ENCODE results near the gene FCAR. TPM values are rescaled to one million over a fixed set of nuclear protein-coding genes. Genes with fewer than 3 reads are reported as not detected.
"Not testable (repeated sequence)": the region's sequence is repeated elsewhere in the genome, so short reads cannot be mapped to it uniquely, and the experiment has no call there.

The FCAR gene
- total and polyA plus RNA-seq, 2 donors = 0.32 to 0.71 TPM

- Histone ChIP-seq H3K27me3 (ENCODE audit: control insufficient read depth in 2 of 2, insufficient read depth in 1 of 2, low read length in 1 of 2) (peaks cover 0 to 13% of the 10 kb centered on the region in 2 donors), H3K36me3 (ENCODE audit: control insufficient read depth in 2 of 2, insufficient read depth in 2 of 2, low read length in 1 of 2) (no peaks in the 10 kb centered on the region), H3K27ac (ENCODE audit: low read depth in 1 of 2, low read length in 1 of 2) (no peak overlapping the region), H3K4me1 (ENCODE audit: control insufficient read depth in 2 of 2, insufficient read depth in 2 of 2, low read length in 2 of 2) (no peaks in the 10 kb centered on the region), H3K4me3 (ENCODE audit: low read length in 2 of 2) (no peak overlapping the region), H3K9me3 (ENCODE audit: control insufficient read depth in 2 of 2, insufficient read depth in 1 of 2, low read length in 1 of 2) (no peaks in the 10 kb centered on the region)
- DNase-seq (ENCODE audit: low read depth in 6 of 9, low spot score in 9 of 9) = no peak
- WGBS = 47% methylated on average over 7 of the region's 7 CpGs
Measured at GRCh38 chr19:54882758-54883157, 8.7 kb downstream of the FCAR start.

GRCh38 chr19:54883228-54883627, 9.2 kb downstream of the FCAR start:
- Histone ChIP-seq H3K27ac (ENCODE audit: low read depth in 1 of 2, low read length in 1 of 2) (no peak overlapping the region), H3K36me3 (ENCODE audit: control insufficient read depth in 2 of 2, insufficient read depth in 2 of 2, low read length in 1 of 2) (no peaks in the 10 kb centered on the region), H3K4me1 (ENCODE audit: control insufficient read depth in 2 of 2, insufficient read depth in 2 of 2, low read length in 2 of 2) (no peaks in the 10 kb centered on the region), H3K9me3 (ENCODE audit: control insufficient read depth in 2 of 2, insufficient read depth in 1 of 2, low read length in 1 of 2) (no peaks in the 10 kb centered on the region), H3K27me3 (ENCODE audit: control insufficient read depth in 2 of 2, insufficient read depth in 1 of 2, low read length in 1 of 2) (peaks cover 0 to 13% of the 10 kb centered on the region in 2 donors), H3K4me3 (ENCODE audit: low read length in 2 of 2) (no peak overlapping the region)
- 81% methylated on average over 9 of the region's 9 CpGs for WGBS
- no peak for DNase-seq (ENCODE audit: low read depth in 6 of 9, low spot score in 9 of 9)

- Histone ChIP-seq H3K27me3 (ENCODE audit: control insufficient read depth in 2 of 2, insufficient read depth in 1 of 2, low read length in 1 of 2) (no peaks in the 10 kb centered on the region), H3K4me1 (ENCODE audit: control insufficient read depth in 2 of 2, insufficient read depth in 2 of 2, low read length in 2 of 2) (no peaks in the 10 kb centered on the region), H3K4me3 (ENCODE audit: low read length in 2 of 2) (no peak overlapping the region), H3K27ac (ENCODE audit: low read depth in 1 of 2, low read length in 1 of 2) (no peak overlapping the region), H3K9me3 (ENCODE audit: control insufficient read depth in 2 of 2, insufficient read depth in 1 of 2, low read length in 1 of 2) (no peaks in the 10 kb centered on the region), H3K36me3 (ENCODE audit: control insufficient read depth in 2 of 2, insufficient read depth in 2 of 2, low read length in 1 of 2) (no peaks in the 10 kb centered on the region)
- 93% methylated on average over 10 of the region's 10 CpGs for WGBS
- no peak for DNase-seq (ENCODE audit: low read depth in 6 of 9, low spot score in 9 of 9)
Measured at GRCh38 chr19:54888239-54888638, 14.2 kb downstream of the FCAR start.

GRCh38 chr19:54889566-54889965, 15.5 kb downstream of the FCAR start:
- no peaks in the 10 kb centered on the region for H3K36me3 ChIP-seq (ENCODE audit: control insufficient read depth in 2 of 2, insufficient read depth in 2 of 2, low read length in 1 of 2)
- 94% methylated on average over 11 of the region's 11 CpGs for WGBS
- H3K9me3 ChIP-seq (ENCODE audit: control insufficient read depth in 2 of 2, insufficient read depth in 1 of 2, low read length in 1 of 2) = no peaks in the 10 kb centered on the region
- DNase-seq (ENCODE audit: low read depth in 6 of 9, low spot score in 9 of 9) = no peak
- H3K27me3 ChIP-seq (ENCODE audit: control insufficient read depth in 2 of 2, insufficient read depth in 1 of 2, low read length in 1 of 2) = no peaks in the 10 kb centered on the region
- no peak overlapping the region for H3K4me3 ChIP-seq (ENCODE audit: low read length in 2 of 2)
- no peaks in the 10 kb centered on the region for H3K4me1 ChIP-seq (ENCODE audit: control insufficient read depth in 2 of 2, insufficient read depth in 2 of 2, low read length in 2 of 2)
- no peak overlapping the region for H3K27ac ChIP-seq (ENCODE audit: low read depth in 1 of 2, low read length in 1 of 2)

GRCh38 chr19:54893406-54893805, 19.4 kb downstream of the FCAR start:
- Histone ChIP-seq H3K9me3 (ENCODE audit: control insufficient read depth in 2 of 2, insufficient read depth in 1 of 2, low read length in 1 of 2) (no peaks in the 10 kb centered on the region), H3K4me1 (ENCODE audit: control insufficient read depth in 2 of 2, insufficient read depth in 2 of 2, low read length in 2 of 2) (no peaks in the 10 kb centered on the region), H3K27ac (ENCODE audit: low read depth in 1 of 2, low read length in 1 of 2) (no peak overlapping the region), H3K27me3 (ENCODE audit: control insufficient read depth in 2 of 2, insufficient read depth in 1 of 2, low read length in 1 of 2) (no peaks in the 10 kb centered on the region), H3K4me3 (ENCODE audit: low read length in 2 of 2) (no peak overlapping the region), H3K36me3 (ENCODE audit: control insufficient read depth in 2 of 2, insufficient read depth in 2 of 2, low read length in 1 of 2) (no peaks in the 10 kb centered on the region)
- DNase-seq (ENCODE audit: low read depth in 6 of 9, low spot score in 9 of 9) = no peak
- 87% methylated on average over 7 of the region's 7 CpGs for WGBS

GRCh38 chr19:54894106-54894505, 20.1 kb downstream of the FCAR start:
- DNase-seq (ENCODE audit: low read depth in 6 of 9, low spot score in 9 of 9); H3K27me3 ChIP-seq (ENCODE audit: control insufficient read depth in 2 of 2, insufficient read depth in 1 of 2, low read length in 1 of 2): not testable (repeated sequence)

GRCh38 chr19:54896036-54896435, 22.0 kb downstream of the FCAR start:
- 97% methylated on average over 2 of the region's 2 CpGs for WGBS
- Histone ChIP-seq H3K4me3 (ENCODE audit: low read length in 2 of 2) (no peak overlapping the region), H3K9me3 (ENCODE audit: control insufficient read depth in 2 of 2, insufficient read depth in 1 of 2, low read length in 1 of 2) (no peaks in the 10 kb centered on the region), H3K36me3 (ENCODE audit: control insufficient read depth in 2 of 2, insufficient read depth in 2 of 2, low read length in 1 of 2) (no peaks in the 10 kb centered on the region), H3K27me3 (ENCODE audit: control insufficient read depth in 2 of 2, insufficient read depth in 1 of 2, low read length in 1 of 2) (no peaks in the 10 kb centered on the region), H3K4me1 (ENCODE audit: control insufficient read depth in 2 of 2, insufficient read depth in 2 of 2, low read length in 2 of 2) (no peaks in the 10 kb centered on the region), H3K27ac (ENCODE audit: low read depth in 1 of 2, low read length in 1 of 2) (no peak overlapping the region)
- no peak for DNase-seq (ENCODE audit: low read depth in 6 of 9, low spot score in 9 of 9)

More at GRCh38 chr19:54894106-54894505, 20.1 kb downstream of the FCAR start:
- not testable (repeated sequence) for H3K4me1 ChIP-seq (ENCODE audit: control insufficient read depth in 2 of 2, insufficient read depth in 2 of 2, low read length in 2 of 2); H3K27ac ChIP-seq (ENCODE audit: low read depth in 1 of 2, low read length in 1 of 2); H3K9me3 ChIP-seq (ENCODE audit: control insufficient read depth in 2 of 2, insufficient read depth in 1 of 2, low read length in 1 of 2); H3K4me3 ChIP-seq (ENCODE audit: low read length in 2 of 2); H3K36me3 ChIP-seq (ENCODE audit: control insufficient read depth in 2 of 2, insufficient read depth in 2 of 2, low read length in 1 of 2)
- 97% methylated on average over 16 of the region's 16 CpGs for WGBS

- H3K27me3 ChIP-seq (ENCODE audit: control insufficient read depth in 2 of 2, insufficient read depth in 1 of 2, low read length in 1 of 2); H3K4me3 ChIP-seq (ENCODE audit: low read length in 2 of 2); H3K4me1 ChIP-seq (ENCODE audit: control insufficient read depth in 2 of 2, insufficient read depth in 2 of 2, low read length in 2 of 2); H3K36me3 ChIP-seq (ENCODE audit: control insufficient read depth in 2 of 2, insufficient read depth in 2 of 2, low read length in 1 of 2); H3K27ac ChIP-seq (ENCODE audit: low read depth in 1 of 2, low read length in 1 of 2); DNase-seq (ENCODE audit: low read depth in 6 of 9, low spot score in 9 of 9); H3K9me3 ChIP-seq (ENCODE audit: control insufficient read depth in 2 of 2, insufficient read depth in 1 of 2, low read length in 1 of 2): not testable (repeated sequence)
- WGBS = 89% methylated on average over 7 of the region's 7 CpGs
Measured at GRCh38 chr19:54898685-54899084, 24.6 kb downstream of the FCAR start.

- not testable (repeated sequence) for H3K4me3 ChIP-seq (ENCODE audit: low read length in 2 of 2); H3K36me3 ChIP-seq (ENCODE audit: control insufficient read depth in 2 of 2, insufficient read depth in 2 of 2, low read length in 1 of 2); H3K9me3 ChIP-seq (ENCODE audit: control insufficient read depth in 2 of 2, insufficient read depth in 1 of 2, low read length in 1 of 2); DNase-seq (ENCODE audit: low read depth in 6 of 9, low spot score in 9 of 9); H3K27me3 ChIP-seq (ENCODE audit: control insufficient read depth in 2 of 2, insufficient read depth in 1 of 2, low read length in 1 of 2); H3K4me1 ChIP-seq (ENCODE audit: control insufficient read depth in 2 of 2, insufficient read depth in 2 of 2, low read length in 2 of 2); H3K27ac ChIP-seq (ENCODE audit: low read depth in 1 of 2, low read length in 1 of 2)
- WGBS = 94% methylated on average over 9 of the region's 9 CpGs
Measured at GRCh38 chr19:54899646-54900045, 25.6 kb downstream of the FCAR start.

GRCh38 chr19:54901153-54901552, 27.1 kb downstream of the FCAR start:
- H3K4me1 ChIP-seq (ENCODE audit: control insufficient read depth in 2 of 2, insufficient read depth in 2 of 2, low read length in 2 of 2); DNase-seq (ENCODE audit: low read depth in 6 of 9, low spot score in 9 of 9); H3K36me3 ChIP-seq (ENCODE audit: control insufficient read depth in 2 of 2, insufficient read depth in 2 of 2, low read length in 1 of 2); H3K9me3 ChIP-seq (ENCODE audit: control insufficient read depth in 2 of 2, insufficient read depth in 1 of 2, low read length in 1 of 2); H3K27me3 ChIP-seq (ENCODE audit: control insufficient read depth in 2 of 2, insufficient read depth in 1 of 2, low read length in 1 of 2); H3K4me3 ChIP-seq (ENCODE audit: low read length in 2 of 2); H3K27ac ChIP-seq (ENCODE audit: low read depth in 1 of 2, low read length in 1 of 2): not testable (repeated sequence)
- 93% methylated on average over 8 of the region's 8 CpGs for WGBS

Measured in thymus (tissue), 11 donors.